Fibroblast of lung (primary cell): ENCODE data around the gene CCDC92B. TPM values are rescaled to one million over a fixed set of nuclear protein-coding genes. Genes with fewer than 3 reads are reported as not detected.

Experiments
- DNase-seq, 2 donors: peaks; one replicate each; pipeline versions ENCODE4 v3.0.0 to v3.0.0-alpha.2; 2010; ENCODE audit warnings: low read depth in 2 of 2
- H2AFZ ChIP-seq: 2 replicates; pipeline ENCODE4 v1.5.1; 2012; ENCODE audit warnings: low read length, control low read depth, inconsistent platforms
- H3K27ac ChIP-seq: 2 replicates; pipeline ENCODE4 v1.5.1; 2011; ENCODE audit warnings: low read length, control low read depth; ENCODE audit not compliant: insufficient read depth
- H3K27me3 ChIP-seq: 2 replicates; pipeline ENCODE4 v1.5.1; 2011; ENCODE audit warnings: mild to moderate bottlenecking, low read length; ENCODE audit not compliant: control insufficient read depth, insufficient read depth
- H3K36me3 ChIP-seq: 2 replicates; pipeline ENCODE4 v1.5.1; 2011; ENCODE audit warnings: low read length; ENCODE audit not compliant: control insufficient read depth, insufficient read depth
- H3K4me1 ChIP-seq: 2 replicates; pipeline ENCODE4 v1.5.1; 2011; ENCODE audit warnings: low read length; ENCODE audit not compliant: control insufficient read depth, insufficient read depth; ENCODE audit errors: extremely low read depth
- H3K4me2 ChIP-seq: 2 replicates; pipeline ENCODE4 v1.5.1; 2011; ENCODE audit warnings: low read length, control low read depth; ENCODE audit not compliant: insufficient read depth; ENCODE audit errors: extremely low read depth
- H3K4me3 ChIP-seq, 4 experiments: fragments of 200-600 bp in 1 of 4; sonication (generic) in 1 of 4; replicated peaks in 1 of 4; 2 replicates each; pipeline ENCODE4 v1.5.1; 2011 to 2016; ENCODE audit warnings: low read length in 4 of 4, low read depth in 3 of 4, mild to moderate bottlenecking in 3 of 4, control low read depth in 2 of 4, inconsistent platforms in 1 of 4, mixed read lengths in 1 of 4; ENCODE audit not compliant: insufficient read depth in 1 of 4; ENCODE audit errors: control extremely low read depth in 1 of 4
- H3K79me2 ChIP-seq: 2 replicates; pipeline ENCODE4 v1.5.1; 2012; ENCODE audit warnings: mild to moderate bottlenecking, low read length, inconsistent platforms; ENCODE audit not compliant: control insufficient read depth, insufficient read depth
- H3K9ac ChIP-seq: 2 replicates; pipeline ENCODE4 v1.5.1; 2011; ENCODE audit warnings: mild to moderate bottlenecking, low read length, control low read depth; ENCODE audit not compliant: insufficient read depth
- H3K9me3 ChIP-seq: 2 replicates; pipeline ENCODE4 v1.5.1; 2012; ENCODE audit warnings: low read depth, low read length; ENCODE audit not compliant: control insufficient read depth, insufficient read depth
- H4K20me1 ChIP-seq: 2 replicates; pipeline ENCODE4 v1.5.1; 2011; ENCODE audit warnings: low read length; ENCODE audit not compliant: control insufficient read depth, insufficient read depth; ENCODE audit errors: extremely low read depth
- EZH2 ChIP-seq: IDR thresholded peaks from 2 replicates; pipeline ENCODE4 v1.5.1; 2012; ENCODE audit warnings: low read length, control low read depth, mild to moderate bottlenecking; ENCODE audit errors: missing control alignments
- polyA plus RNA-seq, 2 donors: library from polyadenylated mRNA; depleted of rRNA in 1 of 2; stranded (reverse) in 1 of 2; unstranded in 1 of 2; fragments of >200 nt; gene quantifications; 2 replicates each; pipeline ENCODE4 v1.2.1, GENCODE V29; 2011 to 2012; ENCODE audit warnings: missing spikeins in 1 of 2
- total RNA-seq: library from RNA; depleted of rRNA; stranded (reverse); fragments of >200 nt; gene quantifications from 2 replicates; pipeline ENCODE4 v1.2.1, GENCODE V29; 2014
- TF ChIP-seq, protein P1 (sequence below), 2 donors: IDR thresholded peaks in 1 of 2; conservative IDR thresholded peaks in 1 of 2; 1 replicate in 1 of 2; 2 replicates in 1 of 2; pipeline ENCODE4 v1.5.1; 2011 to 2012; ENCODE audit warnings: low read length in 2 of 2, control low read depth in 1 of 2, inconsistent platforms in 1 of 2, low read depth in 1 of 2, mild to moderate bottlenecking in 1 of 2

The CCDC92B gene
- total and polyA plus RNA-seq, 2 donors (not counting 1 experiment from before 2014, with no cell fraction given): not detected

DNA sequence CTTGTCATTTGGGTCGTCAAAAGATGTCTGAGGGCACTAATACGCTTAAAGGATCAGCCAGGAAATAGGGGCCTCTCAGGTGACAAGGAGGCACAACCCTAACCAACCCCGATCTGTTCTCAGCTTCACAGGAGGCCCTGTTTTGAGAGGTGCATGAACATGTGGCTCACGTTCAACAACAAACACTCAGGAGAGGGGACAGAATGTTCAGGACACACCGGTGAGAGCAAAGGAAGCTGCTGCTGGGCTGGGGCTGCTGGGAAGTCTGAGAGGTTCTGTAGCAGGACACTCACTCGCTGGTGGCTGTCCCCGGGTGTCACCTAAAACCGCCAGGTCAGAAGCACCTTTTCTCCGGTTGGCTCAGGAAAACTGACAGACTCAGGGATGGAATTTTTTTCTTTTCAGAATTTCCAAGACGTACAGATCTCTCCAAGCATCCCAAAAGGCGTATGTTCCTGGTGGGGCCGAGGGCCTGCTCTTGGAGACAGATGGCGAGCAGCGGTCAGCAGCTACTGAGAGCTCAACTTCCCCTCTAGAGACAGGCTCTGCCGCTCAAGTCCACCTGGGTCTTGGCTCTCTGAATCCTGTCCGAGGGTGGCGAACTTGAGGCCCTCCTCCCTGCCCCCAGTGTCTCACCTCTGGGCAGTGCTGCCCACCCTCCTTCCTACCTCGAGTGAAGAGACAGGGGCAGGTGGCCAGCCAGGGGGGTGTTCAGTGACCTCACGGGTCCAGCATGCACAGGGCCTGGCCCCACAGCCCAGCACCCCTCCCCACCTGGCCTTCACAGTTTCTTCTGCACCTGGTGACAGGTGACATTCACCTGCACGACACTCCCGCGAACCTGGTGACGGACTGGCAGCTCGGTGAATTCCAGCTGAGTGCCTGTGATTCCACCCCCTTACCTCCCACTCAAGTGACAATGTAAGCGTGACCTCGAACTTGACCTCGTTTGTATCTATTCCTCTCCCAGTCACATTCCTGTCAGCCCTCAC is 60.8 kb downstream of the CCDC92B start:
- no peak overlapping the region for H3K4me3 ChIP-seq
- H3K9ac ChIP-seq: no peak overlapping the region
- no peak for DNase-seq
- H4K20me1 ChIP-seq: no peaks in the 10 kb centered on the region
- no peaks in the 10 kb centered on the region for H3K27me3 ChIP-seq
- H3K4me1 ChIP-seq: peaks cover 10% of the 10 kb centered on the region
- H3K4me2 ChIP-seq: no peak overlapping the region
- peaks cover 11% of the 10 kb centered on the region for H3K36me3 ChIP-seq
- no peaks in the 10 kb centered on the region for H3K79me2 ChIP-seq
- no peak for TF ChIP-seq EZH2
- TF ChIP-seq, protein P1, sequence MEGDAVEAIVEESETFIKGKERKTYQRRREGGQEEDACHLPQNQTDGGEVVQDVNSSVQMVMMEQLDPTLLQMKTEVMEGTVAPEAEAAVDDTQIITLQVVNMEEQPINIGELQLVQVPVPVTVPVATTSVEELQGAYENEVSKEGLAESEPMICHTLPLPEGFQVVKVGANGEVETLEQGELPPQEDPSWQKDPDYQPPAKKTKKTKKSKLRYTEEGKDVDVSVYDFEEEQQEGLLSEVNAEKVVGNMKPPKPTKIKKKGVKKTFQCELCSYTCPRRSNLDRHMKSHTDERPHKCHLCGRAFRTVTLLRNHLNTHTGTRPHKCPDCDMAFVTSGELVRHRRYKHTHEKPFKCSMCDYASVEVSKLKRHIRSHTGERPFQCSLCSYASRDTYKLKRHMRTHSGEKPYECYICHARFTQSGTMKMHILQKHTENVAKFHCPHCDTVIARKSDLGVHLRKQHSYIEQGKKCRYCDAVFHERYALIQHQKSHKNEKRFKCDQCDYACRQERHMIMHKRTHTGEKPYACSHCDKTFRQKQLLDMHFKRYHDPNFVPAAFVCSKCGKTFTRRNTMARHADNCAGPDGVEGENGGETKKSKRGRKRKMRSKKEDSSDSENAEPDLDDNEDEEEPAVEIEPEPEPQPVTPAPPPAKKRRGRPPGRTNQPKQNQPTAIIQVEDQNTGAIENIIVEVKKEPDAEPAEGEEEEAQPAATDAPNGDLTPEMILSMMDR (conservative IDR thresholded peaks at IDR 0.05 in 1 of 2, IDR thresholded peaks at IDR 0.05 in 1 of 2; ENCODE audit: low read depth in 1 of 2, low read length in 2 of 2): no peak
- no peak overlapping the region for H3K27ac ChIP-seq
- H2AFZ ChIP-seq: no peak overlapping the region
- H3K9me3 ChIP-seq: no peaks in the 10 kb centered on the region

DNA sequence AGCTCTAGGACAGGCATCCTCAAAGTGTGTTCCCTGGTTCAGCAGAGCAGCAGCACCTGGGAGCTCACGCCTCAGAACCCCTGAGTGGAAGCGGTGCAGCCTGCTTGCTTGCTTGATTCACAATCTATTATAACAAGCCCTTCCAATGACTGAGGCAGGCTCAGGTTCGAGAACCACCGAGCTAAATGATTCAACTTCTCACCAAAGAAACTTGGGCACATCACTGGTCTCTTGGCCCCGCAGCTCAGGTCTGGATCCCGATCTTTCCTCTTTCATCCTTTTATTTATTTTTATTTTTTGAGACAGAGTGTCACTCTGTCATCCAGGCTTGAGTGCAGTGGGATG is 62.4 kb downstream of the CCDC92B start:
- H3K27me3 ChIP-seq: no peaks in the 10 kb centered on the region
- TF ChIP-seq, protein P1 (conservative IDR thresholded peaks at IDR 0.05 in 1 of 2, IDR thresholded peaks at IDR 0.05 in 1 of 2; ENCODE audit: low read depth in 1 of 2, low read length in 2 of 2): no peak
- TF ChIP-seq EZH2: no peak
- H3K36me3 ChIP-seq: peaks cover 8% of the 10 kb centered on the region
- H4K20me1 ChIP-seq: no peaks in the 10 kb centered on the region
- peaks cover 10% of the 10 kb centered on the region for H3K4me1 ChIP-seq
- no peak for DNase-seq
- H3K27ac ChIP-seq: peak overlapping the region; percentile 45
- H2AFZ ChIP-seq: no peak overlapping the region
- H3K9ac ChIP-seq: no peak overlapping the region
- H3K9me3 ChIP-seq: no peaks in the 10 kb centered on the region
- H3K4me2 ChIP-seq: peak overlapping the region; percentile 9
- no peaks in the 10 kb centered on the region for H3K79me2 ChIP-seq
- no peak overlapping the region for H3K4me3 ChIP-seq

DNA sequence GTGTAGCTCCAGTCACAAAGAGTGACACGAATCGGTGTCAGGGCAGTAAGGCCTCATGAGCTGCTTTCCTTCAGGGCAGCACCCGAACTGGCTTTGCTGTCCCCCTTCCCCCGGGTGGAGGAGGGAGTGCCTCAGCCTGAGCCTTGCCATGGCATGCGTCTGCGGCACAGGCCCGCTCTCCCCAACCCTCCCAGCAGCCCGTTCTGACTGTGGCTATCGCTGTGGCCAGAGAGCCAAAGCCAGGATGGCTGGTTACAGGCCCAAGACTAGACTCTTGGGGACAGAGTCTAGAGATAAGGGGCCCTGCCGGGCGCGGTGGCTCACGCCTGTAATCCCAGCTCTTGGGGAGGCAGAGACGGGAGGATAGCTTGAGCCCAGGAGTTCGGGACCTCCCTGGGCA is 63.8 kb downstream of the CCDC92B start:
- peaks cover 10% of the 10 kb centered on the region for H3K36me3 ChIP-seq
- H4K20me1 ChIP-seq: peaks cover 4% of the 10 kb centered on the region

More for the DNA sequence above, 63.8 kb downstream of the CCDC92B start:
- no peak overlapping the region for H3K4me2 ChIP-seq
- H3K27ac ChIP-seq: no peak overlapping the region
- TF ChIP-seq EZH2: no peak
- TF ChIP-seq, protein P1 (conservative IDR thresholded peaks at IDR 0.05 in 1 of 2, IDR thresholded peaks at IDR 0.05 in 1 of 2; ENCODE audit: low read depth in 1 of 2, low read length in 2 of 2): no peak
- H3K9me3 ChIP-seq: no peaks in the 10 kb centered on the region
- no peak overlapping the region for H2AFZ ChIP-seq
- DNase-seq: no peak
- H3K9ac ChIP-seq: no peak overlapping the region
- no peaks in the 10 kb centered on the region for H3K79me2 ChIP-seq
- H3K4me1 ChIP-seq: peaks cover 10% of the 10 kb centered on the region
- no peaks in the 10 kb centered on the region for H3K27me3 ChIP-seq
- H3K4me3 ChIP-seq: no peak overlapping the region
